ENCODE measurements around the gene GABRR3.

DNA sequence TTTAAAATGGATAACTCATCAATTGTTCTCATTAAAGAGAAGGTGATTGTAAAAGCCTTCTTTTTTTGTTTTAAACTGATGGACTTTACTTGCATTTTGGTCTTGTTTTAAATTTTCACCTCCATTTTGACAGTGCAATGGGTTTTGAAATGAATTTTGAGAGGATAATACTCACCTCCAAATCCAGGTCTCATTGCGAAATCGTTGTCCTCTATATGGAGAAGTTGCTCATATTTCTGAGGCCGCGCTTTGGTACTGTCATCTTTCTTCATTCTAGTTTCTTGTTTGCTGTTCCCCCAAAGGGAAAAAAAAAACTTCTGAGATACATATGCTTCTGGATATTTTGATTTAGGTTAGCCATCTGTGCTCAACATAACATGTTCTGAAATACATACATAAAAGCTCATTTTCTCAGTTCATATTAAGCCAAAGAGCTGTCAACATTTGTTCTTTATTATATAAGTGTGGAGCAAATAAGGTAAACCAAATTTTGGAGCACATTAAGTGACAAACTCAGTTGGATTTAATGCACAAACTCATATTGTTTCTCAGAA lies 9.6 kb downstream of the GABRR3 start:
- TF ChIP-seq CTCF (conservative IDR thresholded peaks at IDR 0.05; ENCODE audit: low read depth in 2 of 2) = no peak
- TF ChIP-seq POLR2AphosphoS5 (IDR thresholded peaks at IDR 0.05; ENCODE audit: low read depth) = no peak
- no peak for TF ChIP-seq STAT1 (IDR thresholded peaks at IDR 0.05; ENCODE audit: unreplicated experiment)
- no peak for TF ChIP-seq EZH2phosphoT487 (IDR thresholded peaks at IDR 0.05; ENCODE audit: unreplicated experiment)
- no peak for TF ChIP-seq EZH2 (IDR thresholded peaks at IDR 0.05; ENCODE audit: low read depth, unreplicated experiment)

Data from GM23338 (cell line).